Peyer's patch (tissue), 4 donors: ENCODE results near the gene FZD1.

Experiments used
- CTCF ChIP-seq, 6 experiments: fragments of 450-650 bp in 4 of 6; fragments of 200-600 bp in 2 of 6; sonication (generic) in 1 of 6; IDR thresholded peaks; one replicate each; pipeline ENCODE4 v1.5.1; 2017 to 2019; ENCODE audit warnings: antibody characterized with exemption in 6 of 6, mild to moderate bottlenecking in 3 of 6, moderate library complexity in 1 of 6
- POLR2A ChIP-seq, 2 donors: fragments of 450-650 bp; IDR thresholded peaks; one replicate each; pipeline ENCODE4 v1.5.1; 2017; ENCODE audit warnings: antibody characterized with exemption in 2 of 2, mild to moderate bottlenecking in 2 of 2, moderate library complexity in 2 of 2

- TF ChIP-seq CTCF (IDR thresholded peaks at IDR 0.05), result no peak
- TF ChIP-seq POLR2A (IDR thresholded peaks at IDR 0.05), result no peak
Observed at GRCh38 chr7:91294639-91295220, 30.5 kb downstream of the FZD1 start.
